ENCODE measurements around the gene ITPK1.

DNA sequence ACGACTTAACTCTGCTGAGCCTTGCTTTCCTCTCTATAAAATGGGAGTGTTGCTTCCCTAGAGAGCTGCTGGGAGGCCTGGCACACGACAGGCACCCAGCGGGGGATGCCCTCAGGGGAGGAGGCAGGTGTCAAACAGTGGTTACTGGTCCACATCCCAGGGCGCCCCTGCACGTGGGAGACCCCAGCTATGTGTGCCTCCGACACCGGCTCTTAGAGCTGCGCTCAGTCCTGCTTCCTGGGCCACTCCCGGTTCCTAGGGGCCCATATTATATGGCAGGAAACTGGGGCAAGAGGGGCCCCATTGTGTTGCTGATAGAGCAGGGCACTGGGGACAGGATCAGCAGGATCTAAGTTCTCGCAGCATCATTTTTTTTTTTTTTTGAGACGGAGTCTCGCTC, 145.5 kb downstream of the ITPK1 start:
- TF ChIP-seq, protein P1, sequence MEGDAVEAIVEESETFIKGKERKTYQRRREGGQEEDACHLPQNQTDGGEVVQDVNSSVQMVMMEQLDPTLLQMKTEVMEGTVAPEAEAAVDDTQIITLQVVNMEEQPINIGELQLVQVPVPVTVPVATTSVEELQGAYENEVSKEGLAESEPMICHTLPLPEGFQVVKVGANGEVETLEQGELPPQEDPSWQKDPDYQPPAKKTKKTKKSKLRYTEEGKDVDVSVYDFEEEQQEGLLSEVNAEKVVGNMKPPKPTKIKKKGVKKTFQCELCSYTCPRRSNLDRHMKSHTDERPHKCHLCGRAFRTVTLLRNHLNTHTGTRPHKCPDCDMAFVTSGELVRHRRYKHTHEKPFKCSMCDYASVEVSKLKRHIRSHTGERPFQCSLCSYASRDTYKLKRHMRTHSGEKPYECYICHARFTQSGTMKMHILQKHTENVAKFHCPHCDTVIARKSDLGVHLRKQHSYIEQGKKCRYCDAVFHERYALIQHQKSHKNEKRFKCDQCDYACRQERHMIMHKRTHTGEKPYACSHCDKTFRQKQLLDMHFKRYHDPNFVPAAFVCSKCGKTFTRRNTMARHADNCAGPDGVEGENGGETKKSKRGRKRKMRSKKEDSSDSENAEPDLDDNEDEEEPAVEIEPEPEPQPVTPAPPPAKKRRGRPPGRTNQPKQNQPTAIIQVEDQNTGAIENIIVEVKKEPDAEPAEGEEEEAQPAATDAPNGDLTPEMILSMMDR (conservative IDR thresholded peaks at IDR 0.05; ENCODE audit: low read length): no peak
- no peak for TF ChIP-seq EZH2phosphoT487 (IDR thresholded peaks at IDR 0.05; ENCODE audit: borderline replicate concordance, low read depth, low read length)

Measured in OCI-LY7 (cell line).